ENCODE measurements around the gene FGF12. TPM values are rescaled to one million over a fixed set of nuclear protein-coding genes. Genes with fewer than 3 reads are reported as not detected.

FGF12 gene
- total RNA-seq, 2 experiments from 2014 or later: not detected

GRCh38 chr3:192422997-192423342 lies 304.4 kb downstream of the FGF12 start:
- no peak for TF ChIP-seq CTCF (IDR thresholded peaks at IDR 0.05)
- Histone ChIP-seq H3K27ac (ENCODE audit: low read depth in 1 of 2, low read length in 2 of 2) (no peak overlapping the region), H3K4me3 (ENCODE audit: low read length) (no peak overlapping the region), H3K4me1 (ENCODE audit: insufficient read depth, low read length) (no peaks in the 10 kb centered on the region), H3K36me3 (ENCODE audit: insufficient read depth, low read length) (no peaks in the 10 kb centered on the region), H3K9me3 (ENCODE audit: control insufficient read depth in 1 of 2, insufficient read depth in 1 of 2, low read length in 2 of 2) (no peaks in the 10 kb centered on the region), H3K27me3 (ENCODE audit: control insufficient read depth in 1 of 2, insufficient read depth in 2 of 2, low read length in 2 of 2) (no peaks in the 10 kb centered on the region)
- no peak for ATAC-seq (ENCODE audit: poor library complexity)
- DNase-seq: no peak
- H3K36me3 Mint-ChIP-seq (ENCODE audit: low read depth): no peaks in the 10 kb centered on the region
- no peak overlapping the region for H3K27ac Mint-ChIP-seq
- peaks cover 20% of the 10 kb centered on the region for H3K27me3 Mint-ChIP-seq
- H3K9me3 Mint-ChIP-seq: no peaks in the 10 kb centered on the region
- H3K4me3 Mint-ChIP-seq: no peak overlapping the region
- POLR2A ChIA-PET: no interaction called here
- CTCF ChIA-PET: interaction anchor here (1.2 to 1.3 kb wide), 2 partner anchors 10 to 17 kb away, joined by 3 read pairs; no protein-coding TSS in a partner anchor
- intact Hi-C loops (cut with DNase I, micrococcal nuclease): no loop called here
- no peaks in the 10 kb centered on the region for H3K4me1 Mint-ChIP-seq (ENCODE audit: low read depth)

- H3K27ac Mint-ChIP-seq: no peak overlapping the region
- POLR2A ChIA-PET: no interaction called here
- no peaks in the 10 kb centered on the region for H3K9me3 Mint-ChIP-seq
- no peaks in the 10 kb centered on the region for H3K4me1 Mint-ChIP-seq (ENCODE audit: low read depth)
- no peak overlapping the region for H3K27ac ChIP-seq (ENCODE audit: low read depth in 1 of 2, low read length in 2 of 2)
- H3K4me3 Mint-ChIP-seq: no peak overlapping the region
- DNase-seq: no peak
- peaks cover 15% of the 10 kb centered on the region for H3K27me3 Mint-ChIP-seq
- ATAC-seq (ENCODE audit: poor library complexity): no peak
- no peak for TF ChIP-seq CTCF (IDR thresholded peaks at IDR 0.05)
- intact Hi-C loops (cut with DNase I, micrococcal nuclease): no loop called here
- H3K36me3 ChIP-seq (ENCODE audit: insufficient read depth, low read length): no peaks in the 10 kb centered on the region
- CTCF ChIA-PET: interaction anchor here (1.2 kb wide), 1 partner anchor 10 kb away, joined by 3 read pairs; no protein-coding TSS in a partner anchor
- no peak overlapping the region for H3K4me3 ChIP-seq (ENCODE audit: low read length)
- no peaks in the 10 kb centered on the region for H3K36me3 Mint-ChIP-seq (ENCODE audit: low read depth)
- no peaks in the 10 kb centered on the region for H3K4me1 ChIP-seq (ENCODE audit: insufficient read depth, low read length)
- no peaks in the 10 kb centered on the region for H3K27me3 ChIP-seq (ENCODE audit: control insufficient read depth in 1 of 2, insufficient read depth in 2 of 2, low read length in 2 of 2)
- H3K9me3 ChIP-seq (ENCODE audit: control insufficient read depth in 1 of 2, insufficient read depth in 1 of 2, low read length in 2 of 2): no peaks in the 10 kb centered on the region
Measured at GRCh38 chr3:192422321-192422996, 304.9 kb downstream of the FGF12 start.

GRCh38 chr3:192419312-192419711 lies 308.0 kb downstream of the FGF12 start:
- Mint-ChIP-seq H3K27ac (no peak overlapping the region), H3K27me3 (peaks cover 5% of the 10 kb centered on the region), H3K36me3 (ENCODE audit: low read depth) (no peaks in the 10 kb centered on the region), H3K4me3 (no peak overlapping the region), H3K4me1 (ENCODE audit: low read depth) (no peaks in the 10 kb centered on the region), H3K9me3 (no peaks in the 10 kb centered on the region)
- ATAC-seq (ENCODE audit: poor library complexity): no peak
- Histone ChIP-seq H3K4me3 (ENCODE audit: low read length) (no peak overlapping the region), H3K36me3 (ENCODE audit: insufficient read depth, low read length) (no peaks in the 10 kb centered on the region), H3K9me3 (ENCODE audit: control insufficient read depth in 1 of 2, insufficient read depth in 1 of 2, low read length in 2 of 2) (no peaks in the 10 kb centered on the region), H3K4me1 (ENCODE audit: insufficient read depth, low read length) (no peaks in the 10 kb centered on the region), H3K27ac (ENCODE audit: low read depth in 1 of 2, low read length in 2 of 2) (no peak overlapping the region), H3K27me3 (ENCODE audit: control insufficient read depth in 1 of 2, insufficient read depth in 2 of 2, low read length in 2 of 2) (no peaks in the 10 kb centered on the region)
- no peak for DNase-seq
- POLR2A ChIA-PET: no interaction called here
- no peak for TF ChIP-seq CTCF (IDR thresholded peaks at IDR 0.05)
- intact Hi-C loops (cut with DNase I, micrococcal nuclease): no loop called here
- CTCF ChIA-PET: no interaction called here
